Adipocyte (in vitro differentiated cells): ENCODE results near the gene ZNF585A.
"Not testable (repeated sequence)": the region's sequence is repeated elsewhere in the genome, so short reads cannot be mapped to it uniquely, and the experiment has no call there.

Source experiments
- DNase-seq: peaks from one replicate; pipeline ENCODE4 v3.0.0-alpha.2; 2015; ENCODE audit warnings: low read depth
- H3K27me3 ChIP-seq: replicated peaks from 2 replicates; pipeline ENCODE4 v1.7.0; 2013; ENCODE audit warnings: mild to moderate bottlenecking, low read length, moderate library complexity; ENCODE audit not compliant: control insufficient read depth, insufficient read depth
- H3K36me3 ChIP-seq: 2 replicates; pipeline ENCODE4 v1.7.0; 2013; ENCODE audit warnings: low read length, mild to moderate bottlenecking, moderate library complexity; ENCODE audit not compliant: control insufficient read depth, insufficient read depth, severe bottlenecking
- H3K4me1 ChIP-seq: 2 replicates; pipeline ENCODE4 v1.7.0; 2013; ENCODE audit warnings: mild to moderate bottlenecking, low read length, moderate library complexity; ENCODE audit not compliant: control insufficient read depth, insufficient read depth
- H3K4me3 ChIP-seq: 2 replicates; pipeline ENCODE4 v1.7.0; 2013; ENCODE audit warnings: mild to moderate bottlenecking, low read length, moderate library complexity
- H3K9ac ChIP-seq: 2 replicates; pipeline ENCODE4 v1.7.0; 2013; ENCODE audit warnings: mild to moderate bottlenecking, low read length, moderate library complexity
- H3K9me3 ChIP-seq: 2 replicates; pipeline ENCODE4 v1.7.0; 2013; ENCODE audit warnings: mild to moderate bottlenecking, low read length, moderate library complexity; ENCODE audit not compliant: control insufficient read depth

ZNF585A gene

GRCh38 chr19:37172368-37173366 lies at the start of gene ZNF585A:
Gene ZNF585A, minus strand, starts transcription at chr19:37172695. Its CDS starts 2,785 bp downstream, at chr19:37169910.
- H3K36me3 ChIP-seq: peaks cover 25% of the 10 kb centered on the region
- peak within 1 kb of the TSS; percentile 88 for H3K9ac ChIP-seq
- peaks cover 26% of the 10 kb centered on the region for H3K9me3 ChIP-seq
- DNase-seq: peak; percentile 98
- H3K4me3 ChIP-seq: peak within 1 kb of the TSS; percentile 97
- peaks cover 2% of the 10 kb centered on the region for H3K4me1 ChIP-seq
- no peaks in the 10 kb centered on the region for H3K27me3 ChIP-seq

GRCh38 chr19:37221136-37221535 lies 48.6 kb upstream of the ZNF585A start:
- peak; percentile 6 for DNase-seq
- Histone ChIP-seq H3K9me3 (peaks cover 11% of the 10 kb centered on the region), H3K9ac (no peak overlapping the region)

GRCh38 chr19:37220383-37220782 lies 47.9 kb upstream of the ZNF585A start:
- DNase-seq: no peak
- no peak overlapping the region for H3K4me3 ChIP-seq
- no peak overlapping the region for H3K9ac ChIP-seq
- H3K9me3 ChIP-seq: peaks cover 5% of the 10 kb centered on the region
- H3K27me3 ChIP-seq: no peaks in the 10 kb centered on the region
- H3K4me1 ChIP-seq: no peaks in the 10 kb centered on the region
- peaks cover 24% of the 10 kb centered on the region for H3K36me3 ChIP-seq

More at GRCh38 chr19:37221136-37221535, 48.6 kb upstream of the ZNF585A start:
- H3K27me3 ChIP-seq: no peaks in the 10 kb centered on the region
- H3K36me3 ChIP-seq: peaks cover 32% of the 10 kb centered on the region
- no peaks in the 10 kb centered on the region for H3K4me1 ChIP-seq
- H3K4me3 ChIP-seq: no peak overlapping the region

- peak overlapping the region; percentile 91 for H3K9ac ChIP-seq
- no peaks in the 10 kb centered on the region for H3K4me1 ChIP-seq
- no peak for DNase-seq
- peaks cover 19% of the 10 kb centered on the region for H3K36me3 ChIP-seq
- peaks cover 2% of the 10 kb centered on the region for H3K9me3 ChIP-seq
- no peaks in the 10 kb centered on the region for H3K27me3 ChIP-seq
- H3K4me3 ChIP-seq: peak overlapping the region; percentile 95
These were observed 46.1 kb upstream of the ZNF585A start for GRCh38 chr19:37218592-37218935.

- peaks cover 2% of the 10 kb centered on the region for H3K9me3 ChIP-seq
- no peaks in the 10 kb centered on the region for H3K4me1 ChIP-seq
- DNase-seq: peak; percentile 94
- H3K4me3 ChIP-seq: peak within 1 kb of the TSS; percentile 95
- H3K9ac ChIP-seq: peak within 1 kb of the TSS; percentile 91
- no peaks in the 10 kb centered on the region for H3K27me3 ChIP-seq
- H3K36me3 ChIP-seq: peaks cover 15% of the 10 kb centered on the region
These were observed 45.5 kb upstream of the ZNF585A start, which contains the start of gene ZNF383 for GRCh38 chr19:37217775-37218591. Gene ZNF383, plus strand, starts transcription at chr19:37218214. Its CDS starts 12,240 bp downstream, at chr19:37230454.

GRCh38 chr19:37217480-37217774 lies 44.9 kb upstream of the ZNF585A start:
- Histone ChIP-seq H3K27me3 (no peaks in the 10 kb centered on the region), H3K36me3 (peaks cover 9% of the 10 kb centered on the region), H3K4me3 (peak overlapping the region; percentile 95), H3K4me1 (no peaks in the 10 kb centered on the region), H3K9me3 (no peaks in the 10 kb centered on the region), H3K9ac (peak overlapping the region; percentile 91)
- DNase-seq: no peak

GRCh38 chr19:37197768-37198167 lies 25.3 kb upstream of the ZNF585A start:
- Histone ChIP-seq H3K27me3 (no peaks in the 10 kb centered on the region), H3K9ac (no peak overlapping the region), H3K9me3 (peaks cover 33% of the 10 kb centered on the region), H3K36me3 (peaks cover 65% of the 10 kb centered on the region), H3K4me1 (no peaks in the 10 kb centered on the region), H3K4me3 (no peak overlapping the region)
- DNase-seq: no peak

- not testable (repeated sequence) for H3K4me1 ChIP-seq, H3K9ac ChIP-seq, H3K27me3 ChIP-seq, DNase-seq, H3K4me3 ChIP-seq
- Histone ChIP-seq H3K9me3 (peaks cover 39% of the 10 kb centered on the region), H3K36me3 (peaks cover 65% of the 10 kb centered on the region)
These were observed 24.6 kb upstream of the ZNF585A start for GRCh38 chr19:37197115-37197514.

- H3K27me3 ChIP-seq, H3K4me3 ChIP-seq, H3K9ac ChIP-seq, H3K4me1 ChIP-seq, DNase-seq: not testable (repeated sequence)
- Histone ChIP-seq H3K36me3 (peaks cover 72% of the 10 kb centered on the region), H3K9me3 (peaks cover 47% of the 10 kb centered on the region)
These were observed 22.8 kb upstream of the ZNF585A start for GRCh38 chr19:37195248-37195647.

GRCh38 chr19:37186071-37186470 lies 13.6 kb upstream of the ZNF585A start:
- H3K27me3 ChIP-seq, H3K9ac ChIP-seq, H3K4me1 ChIP-seq, DNase-seq: not testable (repeated sequence)
- H3K4me3 ChIP-seq: peak overlapping the region; percentile 60
- peaks cover 93% of the 10 kb centered on the region for H3K9me3 ChIP-seq
- H3K36me3 ChIP-seq: peaks cover 73% of the 10 kb centered on the region

- no peaks in the 10 kb centered on the region for H3K4me1 ChIP-seq
- no peak overlapping the region for H3K4me3 ChIP-seq
- no peak overlapping the region for H3K9ac ChIP-seq
- H3K9me3 ChIP-seq: peaks cover 84% of the 10 kb centered on the region
- H3K36me3 ChIP-seq: peaks cover 74% of the 10 kb centered on the region
- H3K27me3 ChIP-seq: no peaks in the 10 kb centered on the region
- DNase-seq: no peak
These were observed 6.9 kb downstream of the ZNF585A start for GRCh38 chr19:37165635-37166034.
